Hepatocyte (in vitro differentiated cells): ENCODE data around the gene CPNE2.

Experiments used
- CTCF ChIP-seq: fragments of 200-600 bp; sonication (generic); IDR thresholded peaks from 2 replicates; pipeline ENCODE4 v1.5.1; 2016; ENCODE audit warnings: antibody characterized with exemption, mild to moderate bottlenecking; ENCODE audit not compliant: poor library complexity
- EZH2 ChIP-seq: fragments of 200-600 bp; sonication (generic); IDR thresholded peaks from 2 replicates; pipeline ENCODE4 v1.6.1; 2016; ENCODE audit warnings: antibody characterized with exemption, mild to moderate bottlenecking, borderline replicate concordance

GRCh38 chr16:57069053-57069452 is 23.3 kb upstream of the CPNE2 start:
- TF ChIP-seq CTCF (no peak), EZH2 (no peak)
